GM21723 (cell line): ENCODE results near the gene RBMXL3.
"Not testable (repeated sequence)": the region's sequence is repeated elsewhere in the genome, so short reads cannot be mapped to it uniquely, and the experiment has no call there.

Experiments used
- ATAC-seq: cut with Tn5 transposase; IDR thresholded peaks from one replicate; pipeline ENCODE4 v1.9.1; 2021; ENCODE audit warnings: mild to moderate bottlenecking, moderate library complexity; ENCODE audit not compliant: unreplicated experiment

RBMXL3 gene

GRCh38 chrX:115189110-115189509 is at the start of gene RBMXL3:
TSS of gene RBMXL3 (plus strand) at chrX:115189410. CDS start at chrX:115189442, 32 bp downstream.
- no peak for ATAC-seq

- no peak for ATAC-seq
These were observed 47.2 kb upstream of the RBMXL3 start for GRCh38 chrX:115142057-115142456.

GRCh38 chrX:115147220-115147619 is 42.0 kb upstream of the RBMXL3 start:
- no peak for ATAC-seq

- no peak for ATAC-seq
These were observed 16.0 kb upstream of the RBMXL3 start for GRCh38 chrX:115173181-115173580.

GRCh38 chrX:115174548-115174947 is 14.7 kb upstream of the RBMXL3 start:
- ATAC-seq, result no peak

GRCh38 chrX:115177932-115178331 is 11.3 kb upstream of the RBMXL3 start:
- ATAC-seq, result no peak

GRCh38 chrX:115178473-115178872 is 10.7 kb upstream of the RBMXL3 start:
- ATAC-seq, result no peak

- ATAC-seq, result no peak
These were observed 5.2 kb upstream of the RBMXL3 start for GRCh38 chrX:115183980-115184379.

GRCh38 chrX:115189646-115190635 is 731 bp downstream of the RBMXL3 start:
- ATAC-seq, result no peak

- ATAC-seq, result no peak
These were observed 1.7 kb downstream of the RBMXL3 start for GRCh38 chrX:115190636-115191489.

- no peak for ATAC-seq
These were observed 2.5 kb downstream of the RBMXL3 start for GRCh38 chrX:115191490-115192243.

GRCh38 chrX:115192244-115192700 is 3.1 kb downstream of the RBMXL3 start:
- ATAC-seq, result no peak

- no peak for ATAC-seq
These were observed 14.8 kb downstream of the RBMXL3 start for GRCh38 chrX:115204040-115204439.

GRCh38 chrX:115209547-115209946 is 20.3 kb downstream of the RBMXL3 start:
- not testable (repeated sequence) for ATAC-seq

- no peak for ATAC-seq
These were observed 24.9 kb downstream of the RBMXL3 start for GRCh38 chrX:115214151-115214550.

GRCh38 chrX:115214605-115215004 is 25.4 kb downstream of the RBMXL3 start:
- ATAC-seq, result no peak

GRCh38 chrX:115217346-115217745 is 28.1 kb downstream of the RBMXL3 start:
- ATAC-seq, result not testable (repeated sequence)

GRCh38 chrX:115226929-115227328 is 37.7 kb downstream of the RBMXL3 start:
- ATAC-seq, result no peak

GRCh38 chrX:115229337-115230003 is 40.3 kb downstream of the RBMXL3 start:
- ATAC-seq, result no peak

GRCh38 chrX:115232933-115233496 is 43.8 kb downstream of the RBMXL3 start:
- no peak for ATAC-seq
